CD14-positive monocyte (primary cell): ENCODE data around the gene ANKRD13A. TPM values are rescaled to one million over a fixed set of nuclear protein-coding genes. Genes with fewer than 3 reads are reported as not detected.

Experiments used
- DNase-seq, 3 donors: peaks; one replicate each; pipeline ENCODE4 v3.0.0-alpha.2; 2011 to 2022
- H2AFZ ChIP-seq: 2 replicates; pipeline ENCODE4 v1.6.0; 2012; ENCODE audit warnings: mild to moderate bottlenecking, low read depth, low read length, inconsistent platforms; ENCODE audit not compliant: insufficient read depth, poor library complexity, severe bottlenecking
- H3K27ac ChIP-seq, 2 donors: 1 replicate in 1 of 2; 2 replicates in 1 of 2; pipeline ENCODE4 v1.5.1; 2012 to 2013; ENCODE audit warnings: low read length in 2 of 2, control low read depth in 1 of 2, inconsistent platforms in 1 of 2, low read depth in 1 of 2, mild to moderate bottlenecking in 1 of 2
- H3K27me3 ChIP-seq, 2 donors: one replicate each; pipeline versions ENCODE4 v1.6.0 to v1.6.1; 2011 to 2013; ENCODE audit warnings: low read length in 2 of 2; ENCODE audit not compliant: control insufficient read depth in 2 of 2, insufficient read depth in 2 of 2
- H3K36me3 ChIP-seq, 2 donors: replicated peaks in 1 of 2; 1 replicate in 1 of 2; 2 replicates in 1 of 2; pipeline versions ENCODE4 v1.5.1 to v1.6.1; 2012 to 2013; ENCODE audit warnings: low read length in 2 of 2, control low read depth in 1 of 2, inconsistent platforms in 1 of 2, mild to moderate bottlenecking in 1 of 2; ENCODE audit not compliant: insufficient read depth in 2 of 2, control insufficient read depth in 1 of 2
- H3K4me1 ChIP-seq, 2 donors: 1 replicate in 1 of 2; 2 replicates in 1 of 2; pipeline versions ENCODE4 v1.5.1 to v1.6.1; 2012 to 2013; ENCODE audit warnings: low read length in 2 of 2, control low read depth in 1 of 2, inconsistent platforms in 1 of 2, mild to moderate bottlenecking in 1 of 2, moderate library complexity in 1 of 2; ENCODE audit not compliant: insufficient read depth in 2 of 2, control insufficient read depth in 1 of 2
- H3K4me2 ChIP-seq: replicated peaks from 2 replicates; pipeline ENCODE3; 2012; ENCODE audit warnings: low read length, moderate library complexity, mild to moderate bottlenecking; ENCODE audit not compliant: poor library complexity, severe bottlenecking; ENCODE audit errors: extremely low read depth
- H3K4me3 ChIP-seq, 3 experiments: fragments of 200-600 bp in 1 of 3; sonication (generic) in 1 of 3; replicated peaks in 1 of 3; 1 replicate in 2 of 3; 2 replicates in 1 of 3; pipeline ENCODE4 v1.5.1; 2011 to 2013; ENCODE audit warnings: low read length in 3 of 3, mild to moderate bottlenecking in 3 of 3, control low read depth in 2 of 3, low read depth in 2 of 3, inconsistent platforms in 1 of 3, moderate library complexity in 1 of 3
- H3K79me2 ChIP-seq: 2 replicates; pipeline ENCODE4 v1.6.0; 2012; ENCODE audit warnings: mild to moderate bottlenecking, control low read depth, inconsistent platforms, low read length, moderate library complexity; ENCODE audit not compliant: insufficient read depth
- H3K9ac ChIP-seq: 2 replicates; pipeline ENCODE4 v1.6.0; 2017; ENCODE audit warnings: low read length, mild to moderate bottlenecking; ENCODE audit not compliant: insufficient read depth, poor library complexity, severe bottlenecking
- H3K9me3 ChIP-seq, 2 donors: replicated peaks in 1 of 2; 1 replicate in 1 of 2; 2 replicates in 1 of 2; pipeline versions ENCODE4 v1.5.1 to v1.6.1; 2012 to 2013; ENCODE audit warnings: low read length in 2 of 2, control low read depth in 1 of 2; ENCODE audit not compliant: control insufficient read depth in 1 of 2, insufficient read depth in 1 of 2
- H4K20me1 ChIP-seq: 2 replicates; pipeline ENCODE4 v1.6.0; 2012; ENCODE audit warnings: mild to moderate bottlenecking, low read length, control low read depth, moderate library complexity; ENCODE audit not compliant: insufficient read depth
- H3K27ac Mint-ChIP-seq, 7 donors: one replicate each; pipeline ENCODE4 v1.8.0; 2020; ENCODE audit warnings: mild to moderate bottlenecking in 7 of 7, mixed read lengths in 7 of 7, moderate library complexity in 6 of 7, inconsistent platforms in 2 of 7
- H3K27me3 Mint-ChIP-seq, 3 donors: one replicate each; pipeline ENCODE4 v1.8.0; 2021 to 2022; ENCODE audit warnings: low read depth in 3 of 3, mild to moderate bottlenecking in 3 of 3, mixed read lengths in 3 of 3, moderate library complexity in 3 of 3, inconsistent platforms in 1 of 3
- H3K36me3 Mint-ChIP-seq, 2 donors: one replicate each; pipeline ENCODE4 v1.8.0; 2020; ENCODE audit warnings: mixed read lengths in 2 of 2, inconsistent platforms in 1 of 2, mild to moderate bottlenecking in 1 of 2
- H3K4me1 Mint-ChIP-seq: one replicate; pipeline ENCODE4 v1.8.0; 2020; ENCODE audit warnings: mild to moderate bottlenecking, mixed read lengths
- H3K4me3 Mint-ChIP-seq, 2 donors: one replicate each; pipeline ENCODE4 v1.8.0; 2020; ENCODE audit warnings: mild to moderate bottlenecking in 2 of 2, mixed read lengths in 2 of 2, moderate library complexity in 1 of 2
- H3K9me3 Mint-ChIP-seq, 7 donors: one replicate each; pipeline ENCODE4 v1.8.0; 2020 to 2022; ENCODE audit warnings: mixed read lengths in 7 of 7, mild to moderate bottlenecking in 6 of 7, moderate library complexity in 6 of 7, inconsistent platforms in 2 of 7
- whole genome bisulfite sequencing: methylation state at CpG from one replicate; pipeline ENCODE4 v1.1.5; 2013; ENCODE audit warnings: missing lambda C conversion rate; ENCODE audit not compliant: insufficient coverage; 5-methylcytosine and 5-hydroxymethylcytosine counted together
- intact Hi-C, 2 donors: fragments of 100-400 bp; cut with micrococcal nuclease; formaldehyde crosslinking; loops; one replicate each; pipeline versions ENCODE4 v1.15.0 to v1.15.1; 2023
- polyA plus RNA-seq, 3 donors: library from polyadenylated mRNA; depleted of rRNA in 1 of 3; unstranded in 2 of 3; stranded (reverse) in 1 of 3; fragments of 300-500 nt in 2 of 3; fragments of >200 nt in 1 of 3; fragmentation: Illumina TruSeq in 2 of 3; gene quantifications; 1 replicate in 2 of 3; 2 replicates in 1 of 3; pipeline ENCODE4 v1.2.3, GENCODE V29; 2012 to 2021
- TF ChIP-seq, protein P1 (sequence below): fragments of 200-600 bp; IDR thresholded peaks from one replicate; pipeline ENCODE4 v1.8.0; 2022; ENCODE audit warnings: antibody characterized with exemption, mild to moderate bottlenecking

Gene ANKRD13A
- polyA plus RNA-seq, 3 donors, result 42.8 to 89.3 (median 46.8) TPM

DNA sequence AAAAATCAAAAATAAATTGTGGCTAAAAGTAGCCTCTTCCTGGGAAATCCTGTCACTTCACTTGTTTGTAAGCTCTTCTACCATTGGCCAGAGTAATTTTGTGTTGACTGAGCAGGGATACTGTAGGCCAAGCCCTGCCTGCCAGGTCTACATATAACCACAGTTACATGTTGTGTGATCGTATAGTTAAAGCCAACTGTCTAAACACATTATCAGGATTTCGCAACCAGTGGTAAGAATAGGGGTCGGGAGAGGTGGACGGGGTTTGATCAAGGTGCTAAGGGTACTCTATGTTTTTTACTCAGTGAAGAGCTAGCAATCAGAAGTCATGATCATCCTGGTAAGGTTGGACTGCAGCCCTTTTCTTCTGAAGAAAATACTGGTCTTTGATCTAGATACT is 13.4 kb downstream of the ANKRD13A start:
- peaks cover 16% of the 10 kb centered on the region for H4K20me1 ChIP-seq
- no CpG with 5 or more reads among the region's 4 CpGs for WGBS
- H3K9ac ChIP-seq, result no peak overlapping the region
- peaks cover 40 to 63% of the 10 kb centered on the region in 2 donors for H3K36me3 Mint-ChIP-seq
- peaks cover 51% of the 10 kb centered on the region for H3K4me1 Mint-ChIP-seq
- H3K36me3 ChIP-seq, result peaks cover 31 to 32% of the 10 kb centered on the region in 2 donors
- peak overlapping the region in 1 of 3 experiments; percentile 21 for H3K4me3 ChIP-seq
- H3K4me2 ChIP-seq, result peak overlapping the region; percentile 45
- H3K9me3 Mint-ChIP-seq, result peaks cover 0 to 11% (median 6%) of the 10 kb centered on the region in 7 donors
- H3K27ac Mint-ChIP-seq, result peak overlapping the region; percentile 89 to 94 (median 90)
- peak overlapping the region; percentile 55 to 76 for H3K27ac ChIP-seq
- no peak for DNase-seq
- H2AFZ ChIP-seq, result no peak overlapping the region
- peaks cover 66% of the 10 kb centered on the region for H3K79me2 ChIP-seq
- H3K27me3 Mint-ChIP-seq, result peaks cover 0 to 2% (median 1%) of the 10 kb centered on the region in 3 donors
- H3K4me3 Mint-ChIP-seq, result peak overlapping the region in 1 of 2 donors; percentile 35
- TF ChIP-seq, protein P1, sequence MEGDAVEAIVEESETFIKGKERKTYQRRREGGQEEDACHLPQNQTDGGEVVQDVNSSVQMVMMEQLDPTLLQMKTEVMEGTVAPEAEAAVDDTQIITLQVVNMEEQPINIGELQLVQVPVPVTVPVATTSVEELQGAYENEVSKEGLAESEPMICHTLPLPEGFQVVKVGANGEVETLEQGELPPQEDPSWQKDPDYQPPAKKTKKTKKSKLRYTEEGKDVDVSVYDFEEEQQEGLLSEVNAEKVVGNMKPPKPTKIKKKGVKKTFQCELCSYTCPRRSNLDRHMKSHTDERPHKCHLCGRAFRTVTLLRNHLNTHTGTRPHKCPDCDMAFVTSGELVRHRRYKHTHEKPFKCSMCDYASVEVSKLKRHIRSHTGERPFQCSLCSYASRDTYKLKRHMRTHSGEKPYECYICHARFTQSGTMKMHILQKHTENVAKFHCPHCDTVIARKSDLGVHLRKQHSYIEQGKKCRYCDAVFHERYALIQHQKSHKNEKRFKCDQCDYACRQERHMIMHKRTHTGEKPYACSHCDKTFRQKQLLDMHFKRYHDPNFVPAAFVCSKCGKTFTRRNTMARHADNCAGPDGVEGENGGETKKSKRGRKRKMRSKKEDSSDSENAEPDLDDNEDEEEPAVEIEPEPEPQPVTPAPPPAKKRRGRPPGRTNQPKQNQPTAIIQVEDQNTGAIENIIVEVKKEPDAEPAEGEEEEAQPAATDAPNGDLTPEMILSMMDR, result no peak
- H3K9me3 ChIP-seq, result no peaks in the 10 kb centered on the region
- peaks cover 39 to 49% of the 10 kb centered on the region in 2 donors for H3K4me1 ChIP-seq
- intact Hi-C loops, result no loop called here
- no peaks in the 10 kb centered on the region for H3K27me3 ChIP-seq

DNA sequence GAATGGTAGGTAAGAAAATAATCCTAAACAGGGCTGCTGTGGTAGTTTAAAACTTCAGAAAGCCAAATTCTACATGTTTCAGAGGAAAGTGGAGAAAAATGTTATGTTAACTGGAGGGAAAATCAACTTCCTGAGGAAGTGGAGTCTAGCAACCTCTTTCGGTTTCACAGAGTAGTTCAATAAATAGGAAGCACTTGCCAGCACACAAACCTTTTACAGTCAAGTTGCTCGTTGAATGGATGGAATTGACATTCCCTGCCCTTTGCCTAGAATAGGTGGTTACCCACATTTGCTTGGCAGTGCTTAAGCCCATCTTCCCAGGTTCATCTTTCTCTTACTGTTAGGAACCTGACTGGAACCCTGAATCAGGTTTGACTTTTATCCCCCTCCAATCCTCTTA is 15.9 kb downstream of the ANKRD13A start:
- TF ChIP-seq, protein P1, result peak; percentile 12
- H2AFZ ChIP-seq, result peak overlapping the region; percentile 40
- H3K79me2 ChIP-seq, result peaks cover 49% of the 10 kb centered on the region
- H3K4me1 ChIP-seq, result peaks cover 37 to 49% of the 10 kb centered on the region in 2 donors
- H4K20me1 ChIP-seq, result peaks cover 20% of the 10 kb centered on the region
- H3K4me2 ChIP-seq, result peak overlapping the region; percentile 37
- H3K27ac Mint-ChIP-seq, result peak overlapping the region; percentile 79 to 93 (median 91)
- peaks cover 41% of the 10 kb centered on the region for H3K4me1 Mint-ChIP-seq
- no peaks in the 10 kb centered on the region for H3K9me3 ChIP-seq
- H3K9ac ChIP-seq, result no peak overlapping the region
- peak overlapping the region in 1 of 3 experiments; percentile 40 for H3K4me3 ChIP-seq
- no peaks in the 10 kb centered on the region for H3K9me3 Mint-ChIP-seq
- peak; percentile 57 to 82 (median 74) for DNase-seq
- H3K27me3 Mint-ChIP-seq, result peaks cover 0 to 1% (median 0%) of the 10 kb centered on the region in 3 donors
- peak overlapping the region in 1 of 2 donors; percentile 55 for H3K4me3 Mint-ChIP-seq
- intact Hi-C loops, result no loop called here
- no CpG with 5 or more reads among the region's 2 CpGs for WGBS
- peak overlapping the region; percentile 46 to 77 for H3K27ac ChIP-seq
- H3K36me3 Mint-ChIP-seq, result peaks cover 53 to 73% of the 10 kb centered on the region in 2 donors
- peaks cover 56% of the 10 kb centered on the region in 2 donors for H3K36me3 ChIP-seq
- no peaks in the 10 kb centered on the region for H3K27me3 ChIP-seq
